Neural cell (in vitro differentiated cells): ENCODE results near the gene ATXN10. TPM values are rescaled to one million over a fixed set of nuclear protein-coding genes. Genes with fewer than 3 reads are reported as not detected.

ENCODE experiments used
- H2AFZ ChIP-seq: fragments of 200-600, 300-800 bp; sonication (generic), shearing (Covaris generic); 2 replicates; pipeline ENCODE4 v1.6.0; 2014; ENCODE audit warnings: low read depth, mild to moderate bottlenecking, antibody characterized with exemption, low read length, moderate library complexity
- H3F3A ChIP-seq: fragments of 200-600 bp; shearing (Covaris generic); 2 replicates; pipeline ENCODE4 v1.6.1; 2016; ENCODE audit warnings: mild to moderate bottlenecking, moderate library complexity, mixed read lengths, antibody characterized with exemption, low read length; ENCODE audit not compliant: insufficient read depth, poor library complexity, severe bottlenecking
- H3K27ac ChIP-seq: fragments of 200-600, 300-800 bp; sonication (generic), shearing (Covaris generic); 2 replicates; pipeline ENCODE4 v1.5.1; 2014; ENCODE audit warnings: mild to moderate bottlenecking, low read length, moderate library complexity
- H3K27me3 ChIP-seq: fragments of 300-800, 200-600 bp; sonication (generic), shearing (Covaris generic); 2 replicates; pipeline ENCODE4 v1.6.0; 2014; ENCODE audit warnings: mild to moderate bottlenecking, low read depth, low read length, moderate library complexity; ENCODE audit not compliant: insufficient read depth
- H3K36me3 ChIP-seq: fragments of 300-800, 200-600 bp; sonication (generic), shearing (Covaris generic); 2 replicates; pipeline ENCODE4 v1.5.1; 2014; ENCODE audit warnings: mild to moderate bottlenecking, antibody characterized with exemption, low read length, moderate library complexity; ENCODE audit not compliant: insufficient read depth
- H3K4me2 ChIP-seq: fragments of 300-800, 200-600 bp; sonication (generic), shearing (Covaris generic); 2 replicates; pipeline ENCODE4 v1.6.0; 2014; ENCODE audit warnings: mild to moderate bottlenecking, low read length
- H3K4me3 ChIP-seq: fragments of 300-800, 200-600 bp; sonication (generic), shearing (Covaris generic); 2 replicates; pipeline ENCODE4 v1.5.1; 2014; ENCODE audit warnings: mild to moderate bottlenecking, low read length, moderate library complexity
- H3K79me2 ChIP-seq: fragments of 200-600 bp; shearing (Covaris generic); replicated peaks from 2 replicates; pipeline ENCODE4 v1.6.0; 2014; ENCODE audit warnings: mild to moderate bottlenecking, low read length, moderate library complexity; ENCODE audit not compliant: insufficient read depth
- H3K9ac ChIP-seq: fragments of 300-800, 200-600 bp; sonication (generic), shearing (Covaris generic); 2 replicates; pipeline ENCODE4 v1.6.1; 2016; ENCODE audit warnings: mild to moderate bottlenecking, low read length, mixed read lengths
- H3K9me2 ChIP-seq: fragments of 200-600 bp; shearing (Covaris generic); 2 replicates; pipeline ENCODE4 v1.6.1; 2016; ENCODE audit warnings: mild to moderate bottlenecking, low read length, mixed read lengths; ENCODE audit not compliant: insufficient read depth
- H3K9me3 ChIP-seq: fragments of 200-600, 300-800 bp; sonication (generic), shearing (Covaris generic); 2 replicates; pipeline ENCODE4 v1.6.1; 2016; ENCODE audit warnings: mild to moderate bottlenecking, mixed run types, low read length, moderate library complexity, mixed read lengths
- H4K20me1 ChIP-seq: fragments of 200-600 bp; shearing (Covaris generic); 2 replicates; pipeline ENCODE4 v1.6.1; 2016; ENCODE audit warnings: mild to moderate bottlenecking, mixed run types; ENCODE audit not compliant: insufficient read depth
- CTCF ChIP-seq: fragments of 450-650 bp; IDR thresholded peaks from 2 replicates; pipeline ENCODE4 v1.5.1; 2014; ENCODE audit warnings: antibody characterized with exemption, mild to moderate bottlenecking, moderate library complexity; ENCODE audit not compliant: poor library complexity, severe bottlenecking
- EP300 ChIP-seq: fragments of 450-650 bp; conservative IDR thresholded peaks from 2 replicates; pipeline ENCODE4 v1.6.1; 2014; ENCODE audit warnings: antibody characterized with exemption, mild to moderate bottlenecking, moderate library complexity; ENCODE audit not compliant: poor library complexity, severe bottlenecking
- EZH2 ChIP-seq: fragments of 200-600, 300-800 bp; shearing (Covaris generic), sonication (generic); IDR thresholded peaks from 2 replicates; pipeline ENCODE4 v1.6.1; 2014; ENCODE audit warnings: antibody characterized with exemption, low read length, borderline replicate concordance, mild to moderate bottlenecking; ENCODE audit not compliant: insufficient read depth, poor library complexity, severe bottlenecking
- MXI1 ChIP-seq: fragments of 450-650 bp; conservative IDR thresholded peaks from 2 replicates; pipeline ENCODE4 v1.6.1; 2014; ENCODE audit warnings: antibody characterized with exemption, mild to moderate bottlenecking; ENCODE audit not compliant: poor library complexity, severe bottlenecking
- POLR2AphosphoS5 ChIP-seq: IDR thresholded peaks from 2 replicates; pipeline ENCODE4 v1.6.1; 2012
- RAD21 ChIP-seq: fragments of 450-650 bp; conservative IDR thresholded peaks from 2 replicates; pipeline ENCODE4 v1.6.1; 2014; ENCODE audit warnings: antibody characterized with exemption, mild to moderate bottlenecking, moderate library complexity
- REST ChIP-seq: IDR thresholded peaks from 2 replicates; pipeline ENCODE4 v1.6.1; 2012; ENCODE audit warnings: borderline replicate concordance
- SMC3 ChIP-seq: fragments of 450-650 bp; conservative IDR thresholded peaks from 2 replicates; pipeline ENCODE4 v1.6.1; 2014; ENCODE audit warnings: antibody characterized with exemption, mild to moderate bottlenecking, moderate library complexity; ENCODE audit not compliant: poor library complexity
- TAF1 ChIP-seq: IDR thresholded peaks from 2 replicates; pipeline ENCODE4 v1.6.1; 2012; ENCODE audit warnings: low read depth
- polyA plus RNA-seq: library from polyadenylated mRNA; depleted of rRNA; stranded (reverse); fragments of >200 nt; gene quantifications from 2 replicates; pipeline ENCODE4 v1.2.3, GENCODE V29; 2014

Gene ATXN10
- polyA plus RNA-seq, 1 donor from 2014 or later = 321 TPM

DNA sequence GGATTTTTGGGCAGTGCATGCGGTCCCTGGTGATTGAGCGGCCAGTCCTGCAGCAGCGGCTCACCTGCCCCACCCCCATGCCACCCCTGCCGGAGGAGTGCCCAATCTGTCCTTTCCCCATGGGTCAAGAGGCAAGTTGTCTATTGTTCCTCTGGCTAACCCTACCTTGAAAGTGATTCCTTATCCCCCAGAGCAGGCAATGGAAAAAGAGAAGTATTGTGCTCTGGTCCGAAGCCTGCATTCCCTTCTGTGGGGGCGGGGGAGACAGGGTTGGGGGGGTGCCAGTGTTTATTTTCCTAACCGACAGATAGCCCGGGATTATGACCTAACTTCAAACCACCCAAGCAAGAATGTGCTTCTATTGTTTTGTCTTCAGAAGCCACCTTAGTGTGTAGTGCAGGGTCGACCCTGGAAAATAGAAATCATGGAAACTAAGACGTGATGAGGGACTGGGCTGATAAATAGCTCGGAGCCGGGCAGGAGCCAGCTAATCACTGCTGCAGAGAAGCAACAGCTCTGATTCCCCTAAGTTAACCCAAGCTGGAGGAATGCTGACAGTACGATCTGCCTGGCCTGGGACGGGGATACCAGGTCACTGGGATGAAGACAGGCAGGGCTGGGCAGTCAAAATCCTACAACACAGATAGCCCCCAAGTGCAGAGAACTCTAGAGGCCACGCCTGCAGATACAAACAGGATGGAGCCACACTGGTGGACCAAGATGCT, 38.7 kb upstream of the ATXN10 start:
- Histone ChIP-seq H4K20me1 (no peaks in the 10 kb centered on the region), H2AFZ (no peak overlapping the region), H3K9me2 (no peaks in the 10 kb centered on the region), H3K9ac (no peak overlapping the region), H3K79me2 (no peaks in the 10 kb centered on the region), H3K36me3 (no peaks in the 10 kb centered on the region), H3K27me3 (no peaks in the 10 kb centered on the region), H3K4me2 (no peak overlapping the region), H3K27ac (no peak overlapping the region), H3F3A (no peaks in the 10 kb centered on the region), H3K4me3 (no peak overlapping the region), H3K9me3 (no peaks in the 10 kb centered on the region)
- no peak for TF ChIP-seq SMC3
- TF ChIP-seq REST = no peak
- TF ChIP-seq RAD21 = no peak
- TF ChIP-seq TAF1 = no peak
- TF ChIP-seq EZH2 = no peak
- no peak for TF ChIP-seq CTCF
- TF ChIP-seq EP300 = no peak
- no peak for TF ChIP-seq POLR2AphosphoS5
- TF ChIP-seq MXI1 = no peak

DNA sequence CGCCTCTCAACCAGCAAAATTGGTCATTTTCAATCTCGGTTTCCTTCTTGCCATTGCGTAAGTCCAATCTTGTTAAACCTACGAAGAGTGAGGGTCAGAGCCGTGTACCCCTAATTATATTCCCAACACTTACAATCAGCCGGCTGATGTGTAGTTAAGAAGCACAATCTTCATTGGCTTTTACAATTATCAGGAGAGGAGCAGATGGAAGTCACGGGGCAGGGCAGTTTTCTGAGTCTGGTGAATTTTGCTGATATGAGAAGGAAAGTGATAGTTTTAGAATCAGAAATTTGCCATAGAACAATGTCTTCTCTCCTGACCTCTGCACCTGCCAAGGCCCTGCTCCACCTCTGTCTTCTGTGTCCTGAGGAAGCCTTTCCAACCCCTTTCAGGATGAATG, 35.0 kb upstream of the ATXN10 start:
- H3K9me3 ChIP-seq = no peaks in the 10 kb centered on the region
- no peak overlapping the region for H3K4me3 ChIP-seq
- H3K9ac ChIP-seq = no peak overlapping the region
- no peak overlapping the region for H3K27ac ChIP-seq
- H4K20me1 ChIP-seq = no peaks in the 10 kb centered on the region
- H3F3A ChIP-seq = no peaks in the 10 kb centered on the region
- no peaks in the 10 kb centered on the region for H3K9me2 ChIP-seq
- no peak overlapping the region for H3K4me2 ChIP-seq
- H3K36me3 ChIP-seq = no peaks in the 10 kb centered on the region
- no peaks in the 10 kb centered on the region for H3K79me2 ChIP-seq
- H3K27me3 ChIP-seq = no peaks in the 10 kb centered on the region
- TF ChIP-seq CTCF = no peak
- TF ChIP-seq MXI1 = no peak
- no peak for TF ChIP-seq EP300
- TF ChIP-seq REST = no peak
- TF ChIP-seq RAD21 = no peak
- TF ChIP-seq SMC3 = no peak
- TF ChIP-seq TAF1 = no peak
- no peak for TF ChIP-seq EZH2
- TF ChIP-seq POLR2AphosphoS5 = no peak
- H2AFZ ChIP-seq = no peak overlapping the region
